Naive thymus-derived CD4-positive, alpha-beta T cell (primary cell): Measurements from ENCODE around the gene PKD1L1. TPM values are rescaled to one million over a fixed set of nuclear protein-coding genes. Genes with fewer than 3 reads are reported as not detected.

Source experiments
- ATAC-seq: fragments of 150-1000 bp; cut with Tn5 transposase; 2 replicates; pipeline ENCODE4 v1.10.0; 2021; ENCODE audit warnings: mild to moderate bottlenecking, moderate library complexity
- CTCF ChIA-PET: fragments of 350-600 bp; sonication (Branson Sonifier 250); formaldehyde crosslinking; loops from one replicate; lab custom pipeline; 2021; ENCODE audit warnings: antibody characterized with exemption; lab: Charles Lee
- POLR2A ChIA-PET: fragments of 350-600 bp; sonication (Branson Sonifier 250); formaldehyde crosslinking; loops from one replicate; lab custom pipeline; 2021; ENCODE audit warnings: antibody characterized with exemption, inconsistent platforms; lab: Charles Lee
- DNase-seq, 9 donors: peaks; one replicate each; pipeline versions ENCODE4 v3.0.0 to v3.0.0-alpha.2; 2020 to 2022; ENCODE audit warnings: mixed read lengths in 1 of 9
- H3K27ac ChIP-seq: one replicate; pipeline ENCODE4 v1.7.0; 2013; ENCODE audit warnings: mild to moderate bottlenecking, low read depth, low read length, moderate library complexity
- H3K27me3 ChIP-seq, 2 donors: one replicate each; pipeline ENCODE4 v1.7.0; 2013; ENCODE audit warnings: low read length in 2 of 2, mild to moderate bottlenecking in 2 of 2, moderate library complexity in 2 of 2; ENCODE audit not compliant: control insufficient read depth in 2 of 2, insufficient read depth in 2 of 2
- H3K36me3 ChIP-seq, 3 experiments: 1 replicate in 2 of 3; 2 replicates in 1 of 3; pipeline ENCODE4 v1.7.0; 2013; ENCODE audit warnings: low read length in 3 of 3, mild to moderate bottlenecking in 3 of 3, moderate library complexity in 1 of 3; ENCODE audit not compliant: insufficient read depth in 3 of 3, control insufficient read depth in 2 of 3
- H3K4me1 ChIP-seq, 2 donors: one replicate each; pipeline ENCODE4 v1.7.0; 2013; ENCODE audit warnings: low read length in 2 of 2, mild to moderate bottlenecking in 2 of 2, moderate library complexity in 1 of 2; ENCODE audit not compliant: control insufficient read depth in 2 of 2, insufficient read depth in 2 of 2
- H3K4me3 ChIP-seq: 2 replicates; pipeline ENCODE4 v1.7.0; 2013; ENCODE audit warnings: mild to moderate bottlenecking, low read length
- H3K9me3 ChIP-seq, 3 experiments: 1 replicate in 2 of 3; 2 replicates in 1 of 3; pipeline ENCODE4 v1.7.0; 2013; ENCODE audit warnings: low read length in 3 of 3; ENCODE audit not compliant: control insufficient read depth in 2 of 3
- H3K27ac Mint-ChIP-seq, 9 donors: one replicate each; pipeline ENCODE4 v1.8.0; 2020 to 2022; ENCODE audit warnings: mixed read lengths in 9 of 9, mild to moderate bottlenecking in 8 of 9, moderate library complexity in 5 of 9, inconsistent platforms in 2 of 9
- H3K27me3 Mint-ChIP-seq, 5 donors: one replicate each; pipeline ENCODE4 v1.8.0; 2021 to 2022; ENCODE audit warnings: mixed read lengths in 5 of 5, mild to moderate bottlenecking in 1 of 5
- H3K36me3 Mint-ChIP-seq, 5 donors: one replicate each; pipeline ENCODE4 v1.8.0; 2020 to 2022; ENCODE audit warnings: mixed read lengths in 5 of 5, mild to moderate bottlenecking in 3 of 5, inconsistent platforms in 1 of 5
- H3K4me1 Mint-ChIP-seq, 7 donors: one replicate each; pipeline ENCODE4 v1.8.0; 2020 to 2022; ENCODE audit warnings: mixed read lengths in 7 of 7, mild to moderate bottlenecking in 3 of 7, inconsistent platforms in 1 of 7
- H3K4me3 Mint-ChIP-seq, 10 donors: one replicate each; pipeline ENCODE4 v1.8.0; 2020 to 2022; ENCODE audit warnings: mild to moderate bottlenecking in 10 of 10, mixed read lengths in 10 of 10, moderate library complexity in 6 of 10, inconsistent platforms in 2 of 10
- H3K9me3 Mint-ChIP-seq, 11 donors: one replicate each; pipeline ENCODE4 v1.8.0; 2020 to 2022; ENCODE audit warnings: mixed read lengths in 11 of 11, mild to moderate bottlenecking in 4 of 11, inconsistent platforms in 1 of 11, moderate library complexity in 1 of 11
- intact Hi-C, 2 donors: fragments of 100-400 bp; cut with micrococcal nuclease; formaldehyde crosslinking; loops; one replicate each; pipeline ENCODE4 v1.15.1; 2023
- polyA plus RNA-seq, 2 donors: library from polyadenylated mRNA; unstranded; fragments of 300-500 nt; fragmentation: Illumina TruSeq; gene quantifications; one replicate each; pipeline ENCODE4 v1.2.3, GENCODE V29; 2021
- total RNA-seq, 6 experiments: library from RNA in 5 of 6; stranded (reverse) in 5 of 6; gene quantifications; 1 replicate in 5 of 6; 2 replicates in 1 of 6; pipeline ENCODE4 v1.2.3 and lab custom pipeline; 2021 to 2026

Gene PKD1L1
- total and polyA plus RNA-seq, 7 experiments from 2014 or later = 0.07 to 1.5 (median 0.83) TPM; not detected in 1

- Histone ChIP-seq H3K4me3 (no peak overlapping the region), H3K27ac (no peak overlapping the region), H3K27me3 (no peaks in the 10 kb centered on the region), H3K4me1 (no peaks in the 10 kb centered on the region), H3K9me3 (no peaks in the 10 kb centered on the region), H3K36me3 (no peaks in the 10 kb centered on the region)
- no peaks in the 10 kb centered on the region for H3K9me3 Mint-ChIP-seq
- peaks cover 0 to 7% (median 0%) of the 10 kb centered on the region in 5 donors for H3K36me3 Mint-ChIP-seq
- H3K27me3 Mint-ChIP-seq = peaks cover 0 to 2% (median 0%) of the 10 kb centered on the region in 5 donors
- H3K27ac Mint-ChIP-seq = no peak overlapping the region
- intact Hi-C loops = no loop called here
- CTCF ChIA-PET = no interaction called here
- ATAC-seq (no peak), DNase-seq (no peak)
- POLR2A ChIA-PET = no interaction called here
- no peaks in the 10 kb centered on the region for H3K4me1 Mint-ChIP-seq
- H3K4me3 Mint-ChIP-seq = no peak overlapping the region
These were observed 132.4 kb downstream of the PKD1L1 start for GRCh38 chr7:47815867-47816266.

DNA sequence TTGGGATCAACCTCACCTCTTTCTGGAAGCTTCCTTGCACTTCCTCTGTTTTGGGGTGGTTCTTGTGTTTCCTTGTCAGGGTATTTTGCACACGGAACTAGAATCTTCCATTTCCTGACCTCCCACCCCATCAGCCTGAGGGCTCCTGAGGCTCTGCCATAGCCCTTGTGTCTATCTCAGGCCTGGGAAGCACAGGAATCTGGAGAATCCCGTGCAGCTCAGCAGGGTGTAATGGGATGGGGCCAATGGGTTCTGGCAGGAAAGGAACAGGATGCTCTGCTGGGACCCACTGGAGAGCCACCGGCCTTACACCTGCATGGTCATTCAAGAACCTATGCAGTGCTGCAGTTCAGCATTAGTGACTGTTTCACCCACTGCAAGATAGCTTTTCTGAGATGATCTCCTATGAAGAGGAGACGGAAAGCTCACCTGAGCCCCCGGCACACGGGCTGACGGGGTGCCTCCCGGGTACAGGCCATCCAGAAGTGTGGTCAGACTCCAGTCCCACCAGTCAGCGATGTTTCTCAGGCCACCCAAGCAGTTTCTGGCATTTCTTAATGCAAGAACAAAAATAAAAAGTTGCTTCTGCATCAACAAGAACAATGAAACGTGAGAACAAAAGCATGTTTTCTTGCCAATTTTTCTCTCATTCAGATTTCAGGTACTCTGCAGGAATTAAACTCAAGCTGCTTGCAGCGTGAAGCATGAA lies 133.2 kb downstream of the PKD1L1 start:
- peaks cover 0 to 2% (median 0%) of the 10 kb centered on the region in 5 donors for H3K27me3 Mint-ChIP-seq
- ATAC-seq (no peak), DNase-seq (no peak)
- no peak overlapping the region for H3K4me3 Mint-ChIP-seq
- POLR2A ChIA-PET = no interaction called here
- Histone ChIP-seq H3K4me3 (no peak overlapping the region), H3K27ac (no peak overlapping the region), H3K36me3 (no peaks in the 10 kb centered on the region), H3K4me1 (no peaks in the 10 kb centered on the region), H3K27me3 (no peaks in the 10 kb centered on the region), H3K9me3 (no peaks in the 10 kb centered on the region)
- intact Hi-C loops = no loop called here
- no peaks in the 10 kb centered on the region for H3K9me3 Mint-ChIP-seq
- peaks cover 0 to 7% (median 0%) of the 10 kb centered on the region in 5 donors for H3K36me3 Mint-ChIP-seq
- CTCF ChIA-PET = no interaction called here
- no peaks in the 10 kb centered on the region for H3K4me1 Mint-ChIP-seq
- H3K27ac Mint-ChIP-seq = no peak overlapping the region

DNA sequence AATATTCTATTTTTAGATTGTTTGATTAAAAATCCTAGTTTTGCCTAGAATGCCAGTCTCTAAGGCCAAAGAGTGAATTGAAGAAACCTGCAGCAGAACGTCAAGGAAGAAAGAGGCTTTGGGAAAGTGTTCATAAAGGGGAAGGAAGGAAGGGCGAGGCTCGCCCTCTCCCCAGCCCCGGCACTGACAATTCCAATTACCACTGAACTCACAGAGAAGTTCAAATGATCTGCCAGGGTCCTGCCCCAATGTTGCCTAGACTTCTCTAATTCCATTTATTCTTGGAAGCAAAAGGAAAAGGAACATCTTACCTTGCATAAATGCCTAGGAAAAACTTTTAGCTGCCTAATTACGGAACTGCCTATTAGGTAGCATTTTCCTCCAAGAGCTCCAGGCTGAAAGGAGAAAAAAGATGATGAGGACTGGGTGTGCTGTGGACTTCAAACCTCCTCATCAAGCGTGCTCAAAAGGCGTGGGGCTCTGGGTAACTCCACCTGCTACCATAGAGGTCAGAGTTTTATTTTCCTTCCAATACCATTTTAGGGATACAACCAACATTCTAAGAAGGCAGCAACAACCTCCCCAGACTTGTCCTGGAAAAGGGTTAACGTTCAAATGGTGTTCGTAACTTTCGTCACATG lies 134.5 kb downstream of the PKD1L1 start:
- no peak overlapping the region for H3K4me3 ChIP-seq
- Mint-ChIP-seq H3K36me3 (peaks cover 0 to 7% (median 0%) of the 10 kb centered on the region in 5 donors), H3K27me3 (peaks cover 0 to 2% (median 0%) of the 10 kb centered on the region in 5 donors), H3K4me3 (no peak overlapping the region), H3K4me1 (no peaks in the 10 kb centered on the region), H3K27ac (no peak overlapping the region), H3K9me3 (no peaks in the 10 kb centered on the region)
- intact Hi-C loops = no loop called here
- CTCF ChIA-PET = no interaction called here
- POLR2A ChIA-PET = no interaction called here
- no peaks in the 10 kb centered on the region for H3K36me3 ChIP-seq
- H3K4me1 ChIP-seq = no peaks in the 10 kb centered on the region
- no peaks in the 10 kb centered on the region for H3K27me3 ChIP-seq
- no peak overlapping the region for H3K27ac ChIP-seq
- no peak for ATAC-seq
- DNase-seq = no peak
- no peaks in the 10 kb centered on the region for H3K9me3 ChIP-seq

GRCh38 chr7:47812429-47813136 lies 135.7 kb downstream of the PKD1L1 start:
- intact Hi-C loops = no loop called here
- ChIA-PET POLR2A (no interaction called here), CTCF (interaction anchor here (0.7 kb wide), 1 partner anchor 981 kb away, joined by 3 read pairs; no protein-coding TSS in a partner anchor)
- Mint-ChIP-seq H3K27ac (no peak overlapping the region), H3K9me3 (no peaks in the 10 kb centered on the region), H3K4me3 (no peak overlapping the region), H3K27me3 (peaks cover 0 to 3% (median 0%) of the 10 kb centered on the region in 5 donors), H3K4me1 (peaks cover 0 to 3% (median 0%) of the 10 kb centered on the region in 7 donors), H3K36me3 (peaks cover 0 to 7% (median 0%) of the 10 kb centered on the region in 5 donors)
- Histone ChIP-seq H3K4me3 (no peak overlapping the region), H3K9me3 (no peaks in the 10 kb centered on the region), H3K27me3 (no peaks in the 10 kb centered on the region), H3K4me1 (no peaks in the 10 kb centered on the region), H3K27ac (no peak overlapping the region), H3K36me3 (no peaks in the 10 kb centered on the region)
- no peak for DNase-seq
- no peak for ATAC-seq

- no peak overlapping the region for H3K27ac Mint-ChIP-seq
- Histone ChIP-seq H3K27me3 (no peaks in the 10 kb centered on the region), H3K9me3 (no peaks in the 10 kb centered on the region), H3K27ac (no peak overlapping the region), H3K4me1 (no peaks in the 10 kb centered on the region), H3K4me3 (no peak overlapping the region), H3K36me3 (no peaks in the 10 kb centered on the region)
- H3K4me3 Mint-ChIP-seq = no peak overlapping the region
- ChIA-PET CTCF (no interaction called here), POLR2A (no interaction called here)
- H3K4me1 Mint-ChIP-seq = peaks cover 0 to 6% (median 0%) of the 10 kb centered on the region in 7 donors
- DNase-seq = no peak
- ATAC-seq = no peak
- H3K9me3 Mint-ChIP-seq = no peaks in the 10 kb centered on the region
- intact Hi-C loops = no loop called here
- H3K27me3 Mint-ChIP-seq = peaks cover 0 to 3% (median 0%) of the 10 kb centered on the region in 5 donors
- peaks cover 0 to 7% (median 0%) of the 10 kb centered on the region in 5 donors for H3K36me3 Mint-ChIP-seq
These were observed 136.5 kb downstream of the PKD1L1 start for GRCh38 chr7:47811632-47812380.

- intact Hi-C loops = no loop called here
- Mint-ChIP-seq H3K27me3 (peaks cover 0 to 3% (median 0%) of the 10 kb centered on the region in 5 donors), H3K4me1 (peaks cover 0 to 7% (median 0%) of the 10 kb centered on the region in 7 donors), H3K27ac (no peak overlapping the region), H3K9me3 (no peaks in the 10 kb centered on the region), H3K4me3 (no peak overlapping the region), H3K36me3 (peaks cover 0 to 7% (median 0%) of the 10 kb centered on the region in 5 donors)
- no peaks in the 10 kb centered on the region for H3K9me3 ChIP-seq
- no peak overlapping the region for H3K4me3 ChIP-seq
- no peak for ATAC-seq
- H3K27ac ChIP-seq = no peak overlapping the region
- POLR2A ChIA-PET = no interaction called here
- CTCF ChIA-PET = no interaction called here
- no peaks in the 10 kb centered on the region for H3K27me3 ChIP-seq
- no peak for DNase-seq
- H3K36me3 ChIP-seq = no peaks in the 10 kb centered on the region
- no peaks in the 10 kb centered on the region for H3K4me1 ChIP-seq
These were observed 138.9 kb downstream of the PKD1L1 start for GRCh38 chr7:47809387-47809786.
